K562 (cell line): ENCODE data around the gene NFIB. TPM values are rescaled to one million over a fixed set of nuclear protein-coding genes. Genes with fewer than 3 reads are reported as not detected.

ENCODE experiments used
- ATAC-seq: fragments of 200-7000 bp; cut with Tn5 transposase; 3 replicates; pipeline ENCODE4 v1.9.1; 2020; ENCODE audit warnings: moderate library complexity
- BruUV-seq: library from RNA; stranded (reverse); fragments of 400-500 nt; replicated peaks from 2 replicates; lab custom pipeline; 2021; lab: Mats Ljungman, UMichigan
- CTCF ChIA-PET: fragments of 300-600 bp; formaldehyde crosslinking; extraction: SDS; loops from one replicate; lab custom pipeline; 2021; ENCODE audit warnings: low intra/inter-chr PET ratio; lab: Yijun Ruan, JAX
- POLR2A ChIA-PET: fragments of 300-600, 350-650 bp; sonication (Branson Sonifier 250); formaldehyde crosslinking; extraction: SDS; loops from one replicate; lab custom pipeline; 2021; ENCODE audit warnings: antibody characterized with exemption, inconsistent platforms; lab: Yijun Ruan, JAX
- DNase-seq, 4 experiments: peaks; one replicate each; pipeline versions ENCODE4 v3.0.0 to v3.0.0-alpha.2; 2011 to 2018; ENCODE audit warnings: low spot score in 3 of 4, mixed read lengths in 3 of 4; ENCODE audit errors: extremely low read depth in 1 of 4
- FAIRE-seq: peaks from 2 replicates; lab custom pipeline; 2011; peaks lifted over from hg19 to GRCh38; lab: Jason Lieb, UNC
- H2AFZ ChIP-seq: 2 replicates; pipeline ENCODE4 v1.6.0; 2011; ENCODE audit warnings: low read depth, low read length, control low read depth, inconsistent platforms
- H3K27ac ChIP-seq: fragments of 200-600 bp; 3 replicates; pipeline ENCODE4 v1.8.0; 2011; ENCODE audit warnings: low read depth, mild to moderate bottlenecking, control low read depth, inconsistent platforms, low read length, moderate library complexity, mixed read lengths; ENCODE audit errors: extremely low read depth
- H3K27me3 ChIP-seq, 2 experiments: fragments of 300-600 bp in 1 of 2; 2 replicates in 1 of 2; 3 replicates in 1 of 2; pipeline versions ENCODE4 v1.6.0 to v1.8.0; 2011; ENCODE audit warnings: inconsistent platforms in 2 of 2, low read length in 2 of 2, mild to moderate bottlenecking in 1 of 2, mixed read lengths in 1 of 2, moderate library complexity in 1 of 2; ENCODE audit not compliant: control insufficient read depth in 2 of 2, insufficient read depth in 2 of 2
- H3K36me3 ChIP-seq: fragments of 300-600 bp; 3 replicates; pipeline ENCODE4 v1.8.0; 2011; ENCODE audit warnings: mild to moderate bottlenecking, low read length, inconsistent platforms; ENCODE audit not compliant: control insufficient read depth, insufficient read depth
- H3K4me1 ChIP-seq, 2 experiments: fragments of 200-600 bp in 1 of 2; replicated peaks in 1 of 2; 2 replicates in 1 of 2; 3 replicates in 1 of 2; pipeline versions ENCODE4 v1.5.1 to v1.8.0; 2011; ENCODE audit warnings: inconsistent platforms in 2 of 2, low read length in 2 of 2, mild to moderate bottlenecking in 1 of 2, mixed read lengths in 1 of 2, moderate library complexity in 1 of 2; ENCODE audit not compliant: control insufficient read depth in 2 of 2, insufficient read depth in 2 of 2
- H3K4me2 ChIP-seq: 2 replicates; pipeline ENCODE4 v1.6.1; 2011; ENCODE audit warnings: low read length, control low read depth, inconsistent platforms, mixed read lengths; ENCODE audit not compliant: insufficient read depth
- H3K4me3 ChIP-seq: fragments of 200-600 bp; sonication (generic), shearing (Covaris generic); 2 replicates; pipeline ENCODE4 v1.5.1; 2016; ENCODE audit warnings: control low read depth, inconsistent platforms
- H3K79me2 ChIP-seq: fragments of 200-600 bp; 3 replicates; pipeline ENCODE4 v1.8.0; 2011; ENCODE audit warnings: low read length, inconsistent platforms; ENCODE audit not compliant: control insufficient read depth, insufficient read depth
- H3K9ac ChIP-seq, 2 experiments: 2 replicates each; pipeline versions ENCODE4 v1.6.0 to v1.6.1; 2011; ENCODE audit warnings: low read depth in 2 of 2, low read length in 2 of 2, control low read depth in 1 of 2, inconsistent platforms in 1 of 2, mild to moderate bottlenecking in 1 of 2, mixed read lengths in 1 of 2; ENCODE audit not compliant: insufficient read depth in 1 of 2
- H3K9me1 ChIP-seq: one replicate; pipeline ENCODE4 v1.6.0; 2011; ENCODE audit warnings: inconsistent platforms, mild to moderate bottlenecking, low read length, moderate library complexity; ENCODE audit not compliant: control insufficient read depth, insufficient read depth
- H3K9me3 ChIP-seq: replicated peaks from 2 replicates; pipeline ENCODE4 v1.5.1; 2011; ENCODE audit warnings: low read depth, low read length, inconsistent platforms; ENCODE audit not compliant: control insufficient read depth, insufficient read depth
- H4K20me1 ChIP-seq: replicated peaks from 2 replicates; pipeline ENCODE4 v1.6.1; 2011; ENCODE audit warnings: low read length, inconsistent platforms, mixed read lengths; ENCODE audit not compliant: control insufficient read depth, insufficient read depth
- KLF13 ChIP-seq: fragments of 450-650 bp; IDR thresholded peaks from 2 replicates; pipeline ENCODE4 v1.6.1; 2016; ENCODE audit warnings: missing genetic modification characterization, low read depth, mild to moderate bottlenecking, missing compliant biosample characterization, moderate library complexity, borderline replicate concordance
- PML ChIP-seq: IDR thresholded peaks from 2 replicates; pipeline ENCODE4 v1.6.1; 2012; ENCODE audit warnings: low read length, inconsistent platforms
- RB1 ChIP-seq: fragments of 450-650 bp; IDR thresholded peaks from 2 replicates; pipeline ENCODE4 v1.6.1; 2017; ENCODE audit warnings: low read depth, mild to moderate bottlenecking
- ZBTB1 ChIP-seq: sonication (generic); formaldehyde crosslinking; IDR thresholded peaks from 2 replicates; pipeline ENCODE4 v1.8.1; 2023; ENCODE audit warnings: missing genetic modification reagents, low read depth, mild to moderate bottlenecking, borderline replicate concordance
- ZC3H8 ChIP-seq: fragments of 450-650 bp; IDR thresholded peaks from 2 replicates; pipeline ENCODE4 v1.6.1; 2017
- ZNF174 ChIP-seq: fragments of 250-450 bp; sonication (Bioruptor Pico); IDR thresholded peaks from 2 replicates; pipeline ENCODE4 v1.4.0; 2020; ENCODE audit warnings: mild to moderate bottlenecking
- ZNF175 ChIP-seq: fragments of 200-800 bp; sonication (Bioruptor generic); IDR thresholded peaks from 2 replicates; pipeline ENCODE4 v1.6.1; 2016; ENCODE audit warnings: low read depth, mild to moderate bottlenecking, missing genetic modification characterization, missing compliant biosample characterization
- WGBS: fragments of 100-300 bp; shearing (Covaris generic); methylation state at CpG from one replicate; pipeline ENCODE4 v1.1.6; 2016; ENCODE audit warnings: low coverage, mixed read lengths; ENCODE audit not compliant: insufficient coverage; ENCODE audit errors: missing lambda C conversion rate; 5-methylcytosine and 5-hydroxymethylcytosine counted together
- in situ Hi-C: fragments of 300-500 bp; cut with MboI; formaldehyde crosslinking; loops from 4 replicates; pipeline ENCODE4 v1.15.0; 2018; ENCODE audit warnings: inconsistent platforms, mixed read lengths
- intact Hi-C: fragments of 100-400 bp; cut with micrococcal nuclease; formaldehyde crosslinking; loops from 2 replicates; pipeline ENCODE4 v1.14.2; 2022
- polyA plus RNA-seq, 8 experiments: library from polyadenylated mRNA; depleted of rRNA in 4 of 8; stranded (reverse) in 5 of 8; unstranded in 3 of 8; fragments of >200 nt; fragmentation: Nextera tagmentation in 2 of 8; fragmentation: Illumina TruSeq in 1 of 8; extraction: Ambion mirVana in 2 of 8; extraction: Trizol in 1 of 8; gene quantifications; 2 replicates each; pipeline versions ENCODE4 v1.2.1 to v1.2.3, GENCODE V29; 2011 to 2014; ENCODE audit warnings: inconsistent platforms in 1 of 8, missing spikeins in 1 of 8
- total RNA-seq, 7 experiments: library from RNA; depleted of rRNA in 6 of 7; stranded (reverse); fragments of >200 nt in 6 of 7; fragmentation: Illumina TruSeq in 2 of 7; extraction: Trizol in 2 of 7; gene quantifications; 2 replicates each; pipeline versions ENCODE4 v1.2.1 to v1.2.3, GENCODE V29; 2011 to 2021; ENCODE audit warnings: low replicate concordance in 1 of 7

The NFIB gene
- total and polyA plus RNA-seq, 9 of the 15 experiments (the other 6 are each of a cell fraction or from before 2014, with no cell fraction given), result 1.2 to 3.3 (median 1.9) TPM

DNA sequence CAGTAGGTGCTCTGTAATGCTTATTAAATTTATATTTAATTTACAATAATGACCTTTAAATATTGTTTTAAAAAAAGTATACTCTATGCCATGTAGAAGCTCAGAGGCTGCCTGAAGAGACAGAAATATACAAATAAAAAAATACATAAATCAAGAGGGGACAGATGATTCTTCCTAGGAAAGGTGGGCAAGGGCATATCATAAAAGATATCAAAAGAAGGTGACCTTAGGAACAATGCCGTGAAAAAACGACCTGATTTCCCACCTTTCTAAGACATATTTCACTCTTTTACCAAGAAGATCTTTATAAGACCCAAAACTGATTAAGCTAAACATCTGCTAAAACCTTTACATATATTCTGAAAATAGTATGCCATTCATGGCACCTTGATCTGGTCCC is 128.9 kb downstream of the NFIB start:
- H2AFZ ChIP-seq, result no peak overlapping the region
- FAIRE-seq (no peak), DNase-seq (no peak), ATAC-seq (no peak)
- no peak overlapping the region for H3K9ac ChIP-seq
- no peaks in the 10 kb centered on the region for H3K79me2 ChIP-seq
- no peaks in the 10 kb centered on the region; a peak in 1 of 5 replicates for H3K4me1 ChIP-seq
- H3K4me3 ChIP-seq, result no peak overlapping the region
- no peak overlapping the region for H3K4me2 ChIP-seq
- no TSS peak for BruUV-seq
- no peaks in the 10 kb centered on the region for H4K20me1 ChIP-seq
- 0% methylated on average over 2 of the region's 2 CpGs for WGBS
- H3K36me3 ChIP-seq, result no peaks in the 10 kb centered on the region
- no peak for TF ChIP-seq ZBTB1 (CRISPR knock-in tag)
- TF ChIP-seq KLF13 (tag), result no peak
- no peak for TF ChIP-seq RB1
- intact Hi-C loops (no loop called here), in situ Hi-C loops (loop anchor here (25.0 kb wide), 1 partner anchor 948 kb away; no protein-coding TSS in a partner anchor)
- ChIA-PET POLR2A (no interaction called here), CTCF (no interaction called here)
- no peaks in the 10 kb centered on the region for H3K9me1 ChIP-seq
- no peaks in the 10 kb centered on the region for H3K27me3 ChIP-seq
- no peak overlapping the region for H3K27ac ChIP-seq
- no peaks in the 10 kb centered on the region for H3K9me3 ChIP-seq

DNA sequence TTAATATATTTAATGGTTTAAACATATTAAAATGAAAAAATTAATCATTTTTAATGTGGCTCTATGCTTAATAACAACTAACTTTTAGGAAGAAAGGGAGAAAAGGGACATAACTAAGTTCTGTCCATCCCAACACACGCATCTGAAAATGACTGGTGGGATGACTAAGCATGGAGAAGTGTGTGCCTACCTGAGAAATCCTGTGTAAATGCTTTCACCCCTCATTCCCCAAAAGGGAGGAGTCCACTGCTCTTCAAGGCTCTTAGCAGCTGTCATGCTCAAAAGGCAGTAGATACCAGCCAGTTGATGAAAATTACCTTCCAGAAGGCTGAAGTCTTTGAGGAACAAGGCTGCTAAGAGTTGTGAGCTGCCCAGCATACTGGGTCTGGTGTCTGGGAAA is 130.9 kb downstream of the NFIB start:
- no peak overlapping the region for H3K4me2 ChIP-seq
- no peak overlapping the region for H3K9ac ChIP-seq
- H4K20me1 ChIP-seq, result no peaks in the 10 kb centered on the region
- ChIA-PET POLR2A (no interaction called here), CTCF (no interaction called here)
- WGBS, result 0% methylated on average over 1 of the region's 1 CpG
- in situ Hi-C loops (loop anchor here (25.0 kb wide), 1 partner anchor 946 kb away; no protein-coding TSS in a partner anchor), intact Hi-C loops (no loop called here)
- no peaks in the 10 kb centered on the region for H3K9me3 ChIP-seq
- ATAC-seq, result no peak
- H3K4me3 ChIP-seq, result no peak overlapping the region
- no peaks in the 10 kb centered on the region; a peak in 1 of 5 replicates for H3K4me1 ChIP-seq
- no peak overlapping the region for H3K27ac ChIP-seq
- BruUV-seq, result no TSS peak
- TF ChIP-seq ZNF174 (CRISPR knock-in tag) (no peak), ZNF175 (CRISPR knock-in tag) (no peak), ZC3H8 (no peak), PML (no peak)
- H3K27me3 ChIP-seq, result no peaks in the 10 kb centered on the region
- no peak for DNase-seq
- no peaks in the 10 kb centered on the region for H3K79me2 ChIP-seq
- no peak for FAIRE-seq
- H3K9me1 ChIP-seq, result no peaks in the 10 kb centered on the region
- no peaks in the 10 kb centered on the region for H3K36me3 ChIP-seq
- no peak overlapping the region for H2AFZ ChIP-seq
